ENCODE results near the gene KIF25. TPM values are rescaled to one million over a fixed set of nuclear protein-coding genes. Genes with fewer than 3 reads are reported as not detected.

Gene KIF25
- total RNA-seq, 4 donors from 2014 or later = 0.16 to 1.0 TPM; not detected in 2

GRCh38 chr6:168063431-168063830 lies 66.0 kb downstream of the KIF25 start:
- no peak for TF ChIP-seq POLR2A (IDR thresholded peaks at IDR 0.05)
- no peak for TF ChIP-seq CTCF (IDR thresholded peaks at IDR 0.05 in 4 of 5, conservative IDR thresholded peaks at IDR 0.05 in 1 of 5)
- ATAC-seq (no peak), DNase-seq (no peak)
- no peak overlapping the region for H3K27ac ChIP-seq
- H3K9me3 ChIP-seq = no peaks in the 10 kb centered on the region
- no peaks in the 10 kb centered on the region for H3K4me1 ChIP-seq
- H3K4me3 ChIP-seq = no peak overlapping the region
- H3K27me3 ChIP-seq = no peaks in the 10 kb centered on the region
- in situ Hi-C loops (cut with MboI; ENCODE audit: low sequenced_read_pairs in 4 of 4) = no loop called here
- intact Hi-C loops (cut with DNase I; ENCODE audit: low total_unique reads) = no loop called here
- H3K36me3 ChIP-seq = no peaks in the 10 kb centered on the region

GRCh38 chr6:168064226-168064807 lies 66.8 kb downstream of the KIF25 start:
- ATAC-seq = no peak
- DNase-seq = no peak
- in situ Hi-C loops (cut with MboI; ENCODE audit: low sequenced_read_pairs in 4 of 4) = no loop called here
- no peaks in the 10 kb centered on the region for H3K4me1 ChIP-seq
- intact Hi-C loops (cut with DNase I; ENCODE audit: low total_unique reads) = no loop called here
- H3K4me3 ChIP-seq = no peak overlapping the region
- no peaks in the 10 kb centered on the region for H3K36me3 ChIP-seq
- no peaks in the 10 kb centered on the region for H3K27me3 ChIP-seq
- TF ChIP-seq CTCF (IDR thresholded peaks at IDR 0.05 in 4 of 5, conservative IDR thresholded peaks at IDR 0.05 in 1 of 5) = no peak
- no peak overlapping the region for H3K27ac ChIP-seq
- H3K9me3 ChIP-seq = no peaks in the 10 kb centered on the region

GRCh38 chr6:168067081-168067759 lies 69.7 kb downstream of the KIF25 start:
- intact Hi-C loops (cut with DNase I; ENCODE audit: low total_unique reads) = no loop called here
- H3K9me3 ChIP-seq = no peaks in the 10 kb centered on the region
- DNase-seq (no peak), ATAC-seq (no peak)
- H3K4me3 ChIP-seq = no peak overlapping the region
- H3K27me3 ChIP-seq = no peaks in the 10 kb centered on the region
- in situ Hi-C loops (cut with MboI; ENCODE audit: low sequenced_read_pairs in 4 of 4) = no loop called here
- TF ChIP-seq CTCF (IDR thresholded peaks at IDR 0.05 in 4 of 5, conservative IDR thresholded peaks at IDR 0.05 in 1 of 5) (no peak), POLR2A (IDR thresholded peaks at IDR 0.05) (no peak)
- H3K36me3 ChIP-seq = no peaks in the 10 kb centered on the region
- no peak overlapping the region for H3K27ac ChIP-seq
- no peaks in the 10 kb centered on the region for H3K4me1 ChIP-seq

- TF ChIP-seq CTCF (IDR thresholded peaks at IDR 0.05 in 4 of 5, conservative IDR thresholded peaks at IDR 0.05 in 1 of 5) = no peak
- no peak for TF ChIP-seq POLR2A (IDR thresholded peaks at IDR 0.05)
- H3K27me3 ChIP-seq = no peaks in the 10 kb centered on the region
- no peaks in the 10 kb centered on the region for H3K9me3 ChIP-seq
- H3K4me3 ChIP-seq = no peak overlapping the region
- no peaks in the 10 kb centered on the region for H3K4me1 ChIP-seq
- intact Hi-C loops (cut with DNase I; ENCODE audit: low total_unique reads) = no loop called here
- no peak overlapping the region for H3K27ac ChIP-seq
- in situ Hi-C loops (cut with MboI; ENCODE audit: low sequenced_read_pairs in 4 of 4) = no loop called here
- DNase-seq (no peak), ATAC-seq (no peak)
- H3K36me3 ChIP-seq = no peaks in the 10 kb centered on the region
Observed at GRCh38 chr6:168070804-168071203, 73.3 kb downstream of the KIF25 start.

Measured in gastrocnemius medialis (tissue), 4 donors.